Activated CD8-positive, alpha-beta memory T cell treated with anti-CD3 and anti-CD28 coated beads, Interleukin-2, amount 50 U/mL, for 48 hours (primary cell): ENCODE data around the gene ME1.
"Not testable (repeated sequence)": the region's sequence is repeated elsewhere in the genome, so short reads cannot be mapped to it uniquely, and the experiment has no call there.

Source experiments
- DNase-seq: peaks from one replicate; pipeline ENCODE4 v3.0.0-alpha.2; 2020

ME1 gene

GRCh38 chr6:83431545-83432155 lies 799 bp upstream of the ME1 start:
- DNase-seq: no peak

- no peak for DNase-seq
Measured at GRCh38 chr6:83429857-83430610, 817 bp downstream of the ME1 start.

DNA sequence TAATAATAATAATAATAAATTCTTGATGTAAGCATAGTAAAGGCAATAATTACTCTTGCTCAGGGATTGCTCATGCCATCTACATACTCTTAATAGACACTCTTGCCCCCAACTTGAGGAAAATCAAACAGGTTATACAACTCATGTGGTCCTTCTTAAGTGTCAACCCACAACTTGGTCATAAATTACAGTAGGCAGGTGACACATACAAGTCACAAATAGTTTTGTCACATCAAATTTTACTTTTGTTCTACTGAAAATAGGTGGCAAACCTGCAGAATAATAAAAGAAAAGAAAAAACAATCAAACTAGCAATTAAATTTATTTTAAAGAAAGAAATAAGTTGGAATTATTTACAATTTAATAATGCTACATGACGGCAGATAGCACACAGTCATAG lies 1.6 kb downstream of the ME1 start:
- DNase-seq: no peak

GRCh38 chr6:83424392-83425018 lies 6.3 kb downstream of the ME1 start:
- DNase-seq: no peak

DNA sequence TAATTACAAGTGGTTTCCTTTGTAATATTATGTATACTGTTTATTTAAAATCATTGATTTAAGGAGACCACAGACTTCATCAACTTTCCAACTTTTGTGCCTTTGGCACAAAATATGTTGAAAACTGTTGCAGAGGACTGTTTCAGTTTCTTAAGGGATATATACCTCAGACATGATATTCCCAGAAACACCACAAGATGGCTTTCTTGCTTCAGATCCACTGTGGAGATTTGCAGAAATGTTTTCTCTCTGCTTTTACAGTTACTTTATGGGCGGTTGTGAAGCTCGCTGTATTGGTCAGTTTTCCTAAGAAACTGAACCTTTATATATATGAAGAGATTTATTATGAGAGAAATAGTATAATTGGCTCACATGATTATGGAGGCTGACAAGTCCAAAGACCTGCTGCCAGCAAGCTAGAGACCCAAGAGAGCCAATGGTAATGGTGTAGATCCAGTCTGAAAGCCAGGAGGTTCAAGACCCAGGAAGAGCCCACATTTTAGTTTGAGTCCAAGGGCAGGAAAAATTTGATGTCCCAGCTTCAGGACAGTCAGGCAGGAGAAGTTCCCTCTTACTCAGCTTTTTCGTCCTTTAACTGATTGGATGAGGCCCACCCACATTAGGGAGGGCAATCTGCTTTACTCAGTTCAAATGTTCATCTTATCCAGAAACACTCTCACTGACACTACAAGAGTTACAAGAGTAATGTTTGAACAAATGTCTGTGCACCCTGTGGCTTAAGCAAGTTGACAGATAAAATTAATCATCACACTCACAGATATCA lies 12.8 kb downstream of the ME1 start:
- no peak for DNase-seq

- no peak for DNase-seq
Measured at GRCh38 chr6:83413068-83413467, 17.8 kb downstream of the ME1 start.

DNA sequence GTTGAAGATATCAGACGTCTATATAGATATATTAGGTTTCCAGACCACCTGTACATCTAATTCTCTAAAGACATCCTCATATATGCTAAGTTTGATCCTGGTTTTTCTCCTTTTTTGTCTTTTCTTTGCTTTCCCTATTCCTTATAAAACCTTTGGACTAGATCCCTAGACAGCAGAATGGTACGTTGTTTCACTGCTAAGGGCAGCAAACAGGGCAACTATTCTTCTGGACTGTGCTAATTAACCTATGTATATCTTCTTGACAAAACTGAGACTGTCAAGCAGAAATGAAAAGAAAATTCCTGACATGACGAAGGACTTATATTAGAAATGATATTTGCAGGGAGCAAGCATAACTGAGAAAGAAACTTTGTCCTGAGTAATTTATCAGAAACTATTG lies 19.1 kb downstream of the ME1 start:
- no peak for DNase-seq

DNA sequence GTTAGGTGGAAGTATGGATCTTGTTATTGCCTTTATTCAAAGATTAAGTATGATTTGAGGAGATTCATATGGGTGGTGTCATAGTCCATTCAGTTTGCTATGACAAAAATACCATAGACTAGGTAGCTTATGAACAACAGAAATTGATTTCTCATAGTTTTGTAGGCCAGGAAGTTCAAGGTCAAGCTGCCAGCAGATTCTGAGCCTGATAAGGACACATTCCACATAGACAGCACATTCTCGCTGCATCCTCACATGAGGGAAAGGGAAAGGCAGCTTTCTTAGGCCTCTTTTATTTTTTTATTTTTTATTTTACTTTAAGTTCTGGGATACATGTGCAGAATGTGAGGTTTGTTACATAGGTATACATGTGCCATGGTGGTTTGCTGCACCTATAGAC lies 27.7 kb downstream of the ME1 start:
- no peak for DNase-seq

- DNase-seq: no peak
Measured at GRCh38 chr6:83389606-83390005, 41.2 kb downstream of the ME1 start.

DNA sequence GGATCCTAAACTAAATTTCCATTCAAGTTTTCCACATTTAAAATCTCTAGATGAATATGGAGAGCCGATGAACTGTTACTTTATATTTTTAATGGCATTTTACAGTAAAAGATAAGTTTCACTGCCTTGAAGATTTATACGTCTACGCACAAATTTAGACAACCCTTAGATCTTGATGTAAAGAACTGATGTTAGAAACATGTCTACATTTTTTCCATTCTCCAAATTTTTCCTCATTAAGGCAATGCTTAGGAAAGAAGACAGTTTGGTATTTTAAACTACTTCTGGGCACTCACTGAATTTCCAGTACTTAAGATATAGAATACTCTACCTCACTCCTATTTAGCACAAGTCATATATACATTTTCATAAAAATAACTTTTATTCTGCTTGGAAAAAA lies 45.4 kb downstream of the ME1 start:
- DNase-seq: no peak

DNA sequence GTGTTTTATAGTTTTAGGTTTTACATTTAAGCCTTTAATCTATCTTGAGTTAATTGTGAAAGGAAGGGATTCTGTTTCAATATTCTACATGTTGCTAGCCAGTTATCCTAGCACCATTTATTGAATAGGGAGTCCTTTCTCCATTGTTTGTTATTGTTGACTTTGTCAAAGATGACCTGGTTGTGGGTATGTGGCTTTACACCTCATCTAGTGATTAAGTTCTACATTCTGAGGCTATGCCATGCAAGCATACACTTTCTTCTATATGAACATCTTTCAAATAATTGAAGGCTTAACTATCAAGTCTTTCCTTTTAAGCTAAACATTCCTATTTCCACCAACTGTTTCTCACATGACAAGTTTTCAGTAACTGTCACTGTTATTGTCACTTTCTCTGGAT lies 46.1 kb downstream of the ME1 start:
- DNase-seq: no peak

DNA sequence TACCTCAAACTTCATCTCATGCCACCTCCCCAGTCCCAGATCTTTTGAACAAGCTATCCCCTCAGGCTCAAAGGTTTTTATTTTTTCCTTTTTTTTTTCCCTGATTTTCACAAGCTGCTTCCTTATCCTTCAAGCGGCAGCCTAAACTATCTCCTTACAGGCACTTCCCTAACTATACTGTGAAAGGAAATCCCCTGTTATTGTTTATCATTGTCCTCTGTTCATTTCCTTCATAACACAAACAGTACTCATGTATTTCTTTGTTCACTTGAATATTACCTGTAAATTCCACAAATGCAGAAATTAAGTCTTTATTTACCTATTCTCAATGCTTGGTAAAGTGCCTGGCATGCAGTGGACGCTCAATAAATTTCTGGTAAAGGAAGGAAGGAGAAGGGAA lies 48.9 kb downstream of the ME1 start:
- no peak for DNase-seq

GRCh38 chr6:83378621-83379388 lies 52.0 kb downstream of the ME1 start:
- no peak for DNase-seq

DNA sequence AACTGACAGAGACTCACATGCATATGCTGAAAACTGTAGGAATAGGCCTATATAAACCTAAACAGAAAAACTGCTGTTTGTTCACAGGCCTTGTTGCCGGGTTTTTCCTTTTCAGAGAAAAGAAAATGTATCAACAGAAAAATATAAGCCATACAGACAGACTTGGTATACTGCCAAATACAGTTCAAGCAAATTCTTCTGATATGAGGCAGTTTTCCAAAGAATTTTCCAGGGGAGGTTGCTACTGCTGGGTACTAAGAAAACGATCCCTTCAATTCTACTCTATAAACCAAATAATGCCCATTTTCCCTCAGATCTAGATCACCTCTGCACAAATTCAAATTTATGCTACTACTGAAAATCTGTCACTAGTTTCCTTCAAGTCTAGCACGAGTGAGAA lies 59.4 kb downstream of the ME1 start:
- DNase-seq: no peak

- DNase-seq: no peak
Measured at GRCh38 chr6:83370567-83370966, 60.3 kb downstream of the ME1 start.

DNA sequence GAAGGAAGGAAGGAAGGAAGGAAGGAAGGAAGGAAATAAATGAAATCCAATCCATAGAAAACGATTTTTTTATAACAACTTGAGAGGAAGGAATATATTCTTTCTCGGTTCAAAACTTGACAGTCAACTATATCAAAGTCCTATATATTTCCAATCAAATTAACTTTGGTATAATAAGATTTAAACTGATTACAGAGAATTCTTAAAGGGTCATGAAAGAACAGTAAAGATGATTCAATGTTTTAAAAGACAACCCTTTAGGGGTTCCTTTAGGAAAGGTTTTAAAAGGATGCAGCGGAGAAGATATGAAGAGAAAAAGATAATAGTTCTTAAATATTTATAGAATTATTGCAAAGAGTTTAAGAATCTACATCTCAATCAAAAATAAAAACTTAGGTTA lies 61.2 kb downstream of the ME1 start:
- no peak for DNase-seq

DNA sequence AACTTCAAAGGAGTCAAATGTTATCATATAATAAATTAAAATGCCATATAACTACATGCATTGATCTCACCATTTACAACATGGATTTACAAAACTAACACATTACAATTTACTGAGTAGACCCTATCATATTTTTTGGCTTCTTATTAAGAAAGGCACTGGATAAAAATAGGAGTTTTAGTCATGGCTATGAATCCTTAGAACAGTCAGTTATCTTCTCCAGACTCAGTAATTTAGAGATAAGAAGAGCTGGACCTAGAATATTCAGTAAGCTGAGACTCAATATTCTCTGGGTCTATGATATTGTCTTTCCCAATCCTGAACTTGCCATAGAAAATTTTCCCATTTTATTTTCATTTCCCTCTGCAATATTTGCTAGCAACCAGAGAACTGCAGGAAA lies 62.3 kb downstream of the ME1 start:
- no peak for DNase-seq

DNA sequence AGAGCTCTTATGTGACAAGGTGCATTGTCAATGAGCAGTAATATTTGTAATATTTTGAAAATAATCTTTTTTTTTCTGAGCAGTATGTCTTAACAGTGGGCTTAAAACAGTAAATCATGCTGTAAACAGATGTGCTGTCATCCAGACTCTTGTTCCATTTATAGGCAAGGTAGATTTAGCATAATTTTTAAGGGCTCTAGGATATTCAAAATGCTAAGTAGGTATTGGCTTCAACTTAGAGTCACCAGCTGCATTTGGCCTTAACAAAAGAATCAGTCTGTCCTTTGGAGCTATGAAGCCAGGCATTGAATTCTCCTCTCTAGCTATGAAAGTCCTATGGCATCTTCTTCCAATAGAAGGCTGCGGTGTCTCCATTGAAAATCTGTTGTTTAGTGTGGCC lies 63.7 kb downstream of the ME1 start:
- no peak for DNase-seq

DNA sequence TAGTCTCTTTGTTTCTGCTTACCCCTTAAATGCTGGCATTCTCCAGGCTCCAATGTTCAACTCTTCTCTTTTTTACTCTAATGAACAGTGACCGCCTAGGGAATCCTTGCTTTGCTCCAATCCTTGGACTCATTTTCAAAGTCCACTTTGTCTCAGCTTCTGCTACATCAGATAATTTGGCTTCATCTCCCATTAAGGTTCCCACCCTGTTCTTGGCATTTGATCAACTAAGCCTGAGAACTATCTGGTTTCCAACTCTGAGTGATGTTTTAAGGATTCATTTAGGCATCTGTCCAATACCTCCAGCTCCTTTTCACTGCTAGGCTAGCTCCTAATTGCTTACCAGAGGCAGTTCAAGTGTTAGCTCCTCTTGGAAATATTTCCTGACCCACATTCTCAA lies 64.9 kb downstream of the ME1 start:
- DNase-seq: no peak

- not testable (repeated sequence) for DNase-seq
Measured at GRCh38 chr6:83362349-83362748, 68.5 kb downstream of the ME1 start.

DNA sequence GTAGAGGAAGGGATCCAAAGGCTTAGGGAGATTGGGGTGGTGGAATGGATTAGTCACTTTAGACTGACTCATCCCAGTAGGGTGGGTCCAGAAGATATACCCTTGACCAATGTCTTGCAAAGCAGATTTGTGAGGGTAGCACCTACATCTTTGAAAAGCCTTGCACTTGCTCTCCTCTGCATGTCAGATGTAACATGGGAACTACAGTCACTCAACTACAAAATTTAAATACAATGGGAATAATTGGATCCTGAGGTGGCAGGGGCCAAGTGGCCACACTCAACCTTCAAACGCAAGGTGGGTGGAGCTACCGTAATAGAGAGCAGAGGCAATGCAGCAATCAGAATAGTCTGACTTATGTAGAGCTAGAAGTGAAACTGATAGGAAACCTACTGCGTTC lies 71.2 kb downstream of the ME1 start:
- DNase-seq: no peak

- DNase-seq: no peak
Measured at GRCh38 chr6:83354747-83355146, 76.1 kb downstream of the ME1 start.
